ENCODE results near the gene SLC12A8. TPM values are rescaled to one million over a fixed set of nuclear protein-coding genes. Genes with fewer than 3 reads are reported as not detected.

SLC12A8 gene
- total RNA-seq, 1 donor from 2014 or later, result 9.2 TPM

DNA sequence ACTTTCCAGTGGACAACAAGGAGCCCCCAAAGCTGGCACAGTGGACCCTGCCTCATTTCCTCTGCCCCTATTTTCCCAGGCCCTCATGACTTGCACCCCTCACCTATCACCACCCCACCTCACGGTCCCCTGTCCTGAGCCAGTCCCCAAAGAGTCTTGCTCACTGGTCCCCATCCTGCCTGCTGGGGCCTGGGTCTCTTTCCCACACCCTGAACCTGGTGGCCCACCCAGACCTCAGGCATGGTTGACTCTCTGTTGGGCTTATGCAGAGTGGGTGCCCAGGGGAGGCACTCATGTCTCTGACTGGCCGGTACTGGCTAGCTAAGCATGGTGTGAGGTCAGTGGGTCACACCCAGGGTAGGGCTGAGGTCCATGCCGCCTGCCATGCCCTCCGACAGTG is 73.2 kb downstream of the SLC12A8 start:
- Mint-ChIP-seq H3K4me1 (ENCODE audit: low read depth) (no peaks in the 10 kb centered on the region), H3K36me3 (ENCODE audit: insufficient read depth) (no peaks in the 10 kb centered on the region), H3K27me3 (peaks cover 29% of the 10 kb centered on the region), H3K27ac (no peak overlapping the region), H3K9me3 (ENCODE audit: low read depth) (no peaks in the 10 kb centered on the region), H3K4me3 (ENCODE audit: low read depth) (no peak overlapping the region)
- DNase-seq (ENCODE audit: low spot score, unreplicated experiment), result no peak
- TF ChIP-seq CTCF (IDR thresholded peaks at IDR 0.05; ENCODE audit: unreplicated experiment), result no peak

DNA sequence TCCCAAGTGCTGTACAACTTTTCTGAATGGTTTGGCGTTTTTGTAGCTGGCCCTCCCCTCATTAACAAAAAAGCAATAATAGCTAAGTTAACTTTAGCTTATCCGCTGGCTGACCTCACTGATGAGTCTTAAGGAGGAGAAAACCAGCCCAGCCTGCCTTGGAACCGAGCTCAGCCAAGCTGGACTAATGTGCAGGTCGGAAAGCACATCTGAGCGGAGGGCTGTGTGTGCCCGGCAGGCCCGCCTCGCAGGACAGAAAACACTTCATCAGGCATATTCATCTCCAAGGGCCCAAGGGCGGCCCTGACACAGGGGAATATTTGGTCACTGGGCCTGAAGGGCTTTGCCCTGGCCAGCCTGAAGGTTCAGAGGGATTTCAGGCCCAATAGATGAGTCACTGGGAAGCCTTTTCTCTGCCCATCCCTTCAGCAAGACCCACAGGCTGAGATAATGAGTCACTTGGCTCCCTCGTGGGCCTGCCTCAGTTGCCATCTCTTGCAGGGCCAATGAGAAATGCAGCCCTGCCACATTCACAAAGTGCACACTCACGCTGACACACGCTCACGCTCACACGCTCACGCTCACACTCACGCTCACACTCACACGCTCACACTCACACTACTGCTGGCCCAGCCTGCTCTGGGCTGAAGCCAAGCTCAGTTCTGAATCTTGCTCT is 75.1 kb downstream of the SLC12A8 start:
- H3K27me3 Mint-ChIP-seq, result peaks cover 15% of the 10 kb centered on the region
- no peak overlapping the region for H3K27ac Mint-ChIP-seq
- DNase-seq (ENCODE audit: low spot score, unreplicated experiment), result no peak
- no peak for TF ChIP-seq CTCF (IDR thresholded peaks at IDR 0.05; ENCODE audit: unreplicated experiment)
- H3K4me3 Mint-ChIP-seq (ENCODE audit: low read depth), result no peak overlapping the region
- H3K9me3 Mint-ChIP-seq (ENCODE audit: low read depth), result no peaks in the 10 kb centered on the region
- peaks cover 2% of the 10 kb centered on the region for H3K36me3 Mint-ChIP-seq (ENCODE audit: insufficient read depth)
- H3K4me1 Mint-ChIP-seq (ENCODE audit: low read depth), result no peaks in the 10 kb centered on the region

GRCh38 chr3:125136966-125137357 is 75.6 kb downstream of the SLC12A8 start:
- TF ChIP-seq CTCF (IDR thresholded peaks at IDR 0.05; ENCODE audit: unreplicated experiment), result no peak
- Mint-ChIP-seq H3K4me1 (ENCODE audit: low read depth) (no peaks in the 10 kb centered on the region), H3K27me3 (peaks cover 10% of the 10 kb centered on the region), H3K36me3 (ENCODE audit: insufficient read depth) (peaks cover 2% of the 10 kb centered on the region), H3K9me3 (ENCODE audit: low read depth) (no peaks in the 10 kb centered on the region), H3K27ac (no peak overlapping the region), H3K4me3 (ENCODE audit: low read depth) (no peak overlapping the region)
- no peak for DNase-seq (ENCODE audit: low spot score, unreplicated experiment)

DNA sequence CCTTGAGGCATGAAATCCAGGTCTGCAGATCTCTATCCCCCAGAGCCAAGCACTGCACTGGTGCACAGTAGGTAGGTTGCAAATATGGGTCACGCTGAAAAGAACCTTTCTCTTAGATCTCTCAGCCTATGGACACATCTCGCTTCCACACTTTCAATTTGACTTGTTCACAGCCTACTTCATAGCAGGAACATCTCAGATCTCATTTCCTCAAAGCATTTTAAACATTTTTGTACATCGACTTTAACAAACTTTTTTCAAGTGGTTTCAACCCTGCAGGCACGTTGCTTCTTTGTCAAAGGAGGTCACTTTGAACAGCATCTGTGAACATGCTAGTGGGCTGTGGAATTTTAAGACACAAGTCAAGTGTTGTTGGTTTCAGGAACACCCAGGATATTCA is 76.0 kb downstream of the SLC12A8 start:
- no peak overlapping the region for H3K27ac Mint-ChIP-seq
- H3K36me3 Mint-ChIP-seq (ENCODE audit: insufficient read depth), result peaks cover 2% of the 10 kb centered on the region
- H3K4me1 Mint-ChIP-seq (ENCODE audit: low read depth), result no peaks in the 10 kb centered on the region
- TF ChIP-seq CTCF (IDR thresholded peaks at IDR 0.05; ENCODE audit: unreplicated experiment), result no peak
- no peak for DNase-seq (ENCODE audit: low spot score, unreplicated experiment)
- peaks cover 9% of the 10 kb centered on the region for H3K27me3 Mint-ChIP-seq
- H3K9me3 Mint-ChIP-seq (ENCODE audit: low read depth), result no peaks in the 10 kb centered on the region
- H3K4me3 Mint-ChIP-seq (ENCODE audit: low read depth), result no peak overlapping the region

GRCh38 chr3:125134952-125135351 is 77.6 kb downstream of the SLC12A8 start:
- no peaks in the 10 kb centered on the region for H3K9me3 Mint-ChIP-seq (ENCODE audit: low read depth)
- no peak overlapping the region for H3K4me3 Mint-ChIP-seq (ENCODE audit: low read depth)
- H3K4me1 Mint-ChIP-seq (ENCODE audit: low read depth), result no peaks in the 10 kb centered on the region
- DNase-seq (ENCODE audit: low spot score, unreplicated experiment), result no peak
- H3K27me3 Mint-ChIP-seq, result peaks cover 3% of the 10 kb centered on the region
- TF ChIP-seq CTCF (IDR thresholded peaks at IDR 0.05; ENCODE audit: unreplicated experiment), result no peak
- peaks cover 2% of the 10 kb centered on the region for H3K36me3 Mint-ChIP-seq (ENCODE audit: insufficient read depth)
- no peak overlapping the region for H3K27ac Mint-ChIP-seq
